ENCODE data around the gene USP40. TPM values are rescaled to one million over a fixed set of nuclear protein-coding genes. Genes with fewer than 3 reads are reported as not detected.

The USP40 gene
- total and polyA plus RNA-seq, 2 donors (not counting 1 experiment from before 2014, with no cell fraction given), result 19.8 to 37.0 TPM

GRCh38 chr2:233486357-233486756 lies 80.2 kb downstream of the USP40 start:
- intact Hi-C loops (cut with micrococcal nuclease), result no loop called here
- H3K4me3 ChIP-seq (ENCODE audit: control extremely low read depth in 1 of 5, extremely low read depth in 1 of 5, insufficient read depth in 1 of 5, low read depth in 2 of 5, low read length in 4 of 5), result no peak overlapping the region
- Mint-ChIP-seq H3K27me3 (no peaks in the 10 kb centered on the region), H3K4me3 (no peak overlapping the region), H3K4me1 (peaks cover 2% of the 10 kb centered on the region), H3K27ac (peak overlapping the region; percentile 33), H3K9me3 (ENCODE audit: insufficient read depth) (no peaks in the 10 kb centered on the region)
- H4K20me1 ChIP-seq (ENCODE audit: control insufficient read depth, insufficient read depth, low read length, poor library complexity, severe bottlenecking), result no peaks in the 10 kb centered on the region
- H3K9me3 ChIP-seq (ENCODE audit: control extremely low read depth in 1 of 3, control insufficient read depth in 2 of 3, insufficient read depth in 1 of 3, low read length in 2 of 3), result no peaks in the 10 kb centered on the region
- H3K27me3 ChIP-seq (replicated peaks in 1 of 4; ENCODE audit: control extremely low read depth in 1 of 4, control insufficient read depth in 3 of 4, insufficient read depth in 4 of 4, low read length in 3 of 4), result no peaks in the 10 kb centered on the region
- no peak for TF ChIP-seq CTCF (IDR thresholded peaks at IDR 0.05)
- TF ChIP-seq EZH2 (IDR thresholded peaks at IDR 0.05; ENCODE audit: borderline replicate concordance, insufficient read depth, low read depth, low read length, poor library complexity, severe bottlenecking), result no peak
- H3K4me2 ChIP-seq (replicated peaks; ENCODE audit: low read depth, low read length, poor library complexity, severe bottlenecking), result no peak overlapping the region
- no peak overlapping the region for H2AFZ ChIP-seq (ENCODE audit: insufficient read depth, low read depth, low read length, poor library complexity, severe bottlenecking)
- ATAC-seq (ENCODE audit: low read depth) (no peak), DNase-seq (no peak)
- no peaks in the 10 kb centered on the region for H3K79me2 ChIP-seq (ENCODE audit: control insufficient read depth, insufficient read depth, low read length)
- POLR2A ChIA-PET, result no interaction called here
- CTCF ChIA-PET, result no interaction called here
- 100% methylated on average over 4 of the region's 4 CpGs for WGBS (ENCODE audit: insufficient coverage)
- H3K36me3 ChIP-seq (replicated peaks in 1 of 2; ENCODE audit: control extremely low read depth in 1 of 2, control insufficient read depth in 1 of 2, extremely low read depth in 1 of 2, insufficient read depth in 2 of 2, low read length in 1 of 2), result peaks cover 2 to 24% of the 10 kb centered on the region in 2 experiments
- no peak overlapping the region for H3K27ac ChIP-seq (ENCODE audit: low read length in 2 of 2)
- no peaks in the 10 kb centered on the region for H3K4me1 ChIP-seq (ENCODE audit: control insufficient read depth in 2 of 2, insufficient read depth in 2 of 2, low read length in 2 of 2)
- no peak overlapping the region for H3K9ac ChIP-seq (ENCODE audit: low read length)

DNA sequence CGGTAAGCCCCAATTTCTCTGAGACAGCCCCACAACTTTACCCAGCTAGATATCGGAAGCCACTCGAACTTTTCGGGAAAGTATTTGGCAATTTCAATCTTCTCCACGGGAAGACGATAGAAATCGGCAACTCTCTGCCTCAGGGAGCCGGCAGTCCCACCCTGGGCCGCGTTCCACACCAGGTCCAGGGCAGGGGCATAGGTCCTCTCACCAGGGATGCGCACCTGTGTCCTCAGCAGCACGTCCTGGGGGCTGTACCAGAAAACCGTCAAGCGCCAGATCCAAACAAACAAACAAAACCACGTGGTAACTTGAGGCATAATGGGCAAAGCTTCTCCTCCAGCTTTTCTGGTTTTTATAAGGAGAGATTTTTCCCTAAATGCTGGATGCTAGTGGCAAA lies 80.9 kb downstream of the USP40 start:
- no peaks in the 10 kb centered on the region for H3K27me3 Mint-ChIP-seq
- Histone ChIP-seq H3K9ac (ENCODE audit: low read length) (no peak overlapping the region), H4K20me1 (ENCODE audit: control insufficient read depth, insufficient read depth, low read length, poor library complexity, severe bottlenecking) (no peaks in the 10 kb centered on the region), H3K27me3 (replicated peaks in 1 of 4; ENCODE audit: control extremely low read depth in 1 of 4, control insufficient read depth in 3 of 4, insufficient read depth in 4 of 4, low read length in 3 of 4) (no peaks in the 10 kb centered on the region), H3K4me2 (replicated peaks; ENCODE audit: low read depth, low read length, poor library complexity, severe bottlenecking) (no peak overlapping the region), H3K4me3 (ENCODE audit: control extremely low read depth in 1 of 5, extremely low read depth in 1 of 5, insufficient read depth in 1 of 5, low read depth in 2 of 5, low read length in 4 of 5) (no peak overlapping the region), H3K36me3 (replicated peaks in 1 of 2; ENCODE audit: control extremely low read depth in 1 of 2, control insufficient read depth in 1 of 2, extremely low read depth in 1 of 2, insufficient read depth in 2 of 2, low read length in 1 of 2) (peaks cover 0 to 26% of the 10 kb centered on the region in 2 experiments), H3K27ac (ENCODE audit: low read length in 2 of 2) (no peak overlapping the region), H3K9me3 (ENCODE audit: control extremely low read depth in 1 of 3, control insufficient read depth in 2 of 3, insufficient read depth in 1 of 3, low read length in 2 of 3) (no peaks in the 10 kb centered on the region), H3K4me1 (ENCODE audit: control insufficient read depth in 2 of 2, insufficient read depth in 2 of 2, low read length in 2 of 2) (no peaks in the 10 kb centered on the region), H2AFZ (ENCODE audit: insufficient read depth, low read depth, low read length, poor library complexity, severe bottlenecking) (no peak overlapping the region), H3K79me2 (ENCODE audit: control insufficient read depth, insufficient read depth, low read length) (no peaks in the 10 kb centered on the region)
- ChIA-PET CTCF (interaction anchor here (1.0 kb wide), 1 partner anchor 10 kb away, joined by 3 read pairs; no protein-coding TSS in a partner anchor), POLR2A (no interaction called here)
- H3K27ac Mint-ChIP-seq, result no peak overlapping the region
- no peak for DNase-seq
- WGBS (ENCODE audit: insufficient coverage), result 97% methylated on average over 11 of the region's 15 CpGs
- intact Hi-C loops (cut with micrococcal nuclease), result no loop called here
- no peak for ATAC-seq (ENCODE audit: low read depth)
- H3K9me3 Mint-ChIP-seq (ENCODE audit: insufficient read depth), result no peaks in the 10 kb centered on the region
- H3K4me1 Mint-ChIP-seq, result peaks cover 2% of the 10 kb centered on the region
- H3K4me3 Mint-ChIP-seq, result no peak overlapping the region
- TF ChIP-seq EZH2 (IDR thresholded peaks at IDR 0.05; ENCODE audit: borderline replicate concordance, insufficient read depth, low read depth, low read length, poor library complexity, severe bottlenecking) (no peak), CTCF (IDR thresholded peaks at IDR 0.05) (no peak)

Data from B cell (primary cell).